HepG2 (cell line): ENCODE results near the gene YPEL3. TPM values are rescaled to one million over a fixed set of nuclear protein-coding genes. Genes with fewer than 3 reads are reported as not detected.

Source experiments
- AHR ChIP-seq: IDR thresholded peaks from 2 replicates; pipeline ENCODE4 v1.6.1; 2018; ENCODE audit warnings: missing genetic modification reagents, missing compliant biosample characterization
- ATF2 ChIP-seq: sonication (generic); formaldehyde crosslinking; IDR thresholded peaks from 2 replicates; pipeline ENCODE4 v1.4.0; 2020; ENCODE audit warnings: missing genetic modification reagents
- ATF7 ChIP-seq, 2 experiments: fragments of 450-650 bp in 1 of 2; sonication (generic) in 1 of 2; formaldehyde crosslinking in 1 of 2; IDR thresholded peaks; 2 replicates each; pipeline versions ENCODE4 v1.4.0 to v1.6.1; 2016 to 2020; ENCODE audit warnings: antibody characterized with exemption in 1 of 2, mild to moderate bottlenecking in 1 of 2, missing genetic modification reagents in 1 of 2
- DPF2 ChIP-seq: sonication (generic); formaldehyde crosslinking; IDR thresholded peaks from 2 replicates; pipeline ENCODE4 v1.4.0; 2020; ENCODE audit warnings: mild to moderate bottlenecking, low read depth, missing genetic modification reagents, borderline replicate concordance
- EP300 ChIP-seq, 3 experiments: sonication (generic) in 1 of 3; formaldehyde crosslinking in 1 of 3; IDR thresholded peaks; 2 replicates each; pipeline versions ENCODE4 v1.5.1 to v1.6.1; 2011 to 2020; ENCODE audit warnings: low read depth in 2 of 3, low read length in 2 of 3, borderline replicate concordance in 1 of 3, improper control_type of control experiment in 1 of 3, mild to moderate bottlenecking in 1 of 3, missing genetic modification reagents in 1 of 3, moderate library complexity in 1 of 3
- IKZF5 ChIP-seq: IDR thresholded peaks from 2 replicates; pipeline ENCODE4 v1.6.1; 2018; ENCODE audit warnings: missing genetic modification reagents, mild to moderate bottlenecking, missing compliant biosample characterization
- KLF11 ChIP-seq: IDR thresholded peaks from 2 replicates; pipeline ENCODE4 v1.6.1; 2016; ENCODE audit warnings: missing compliant biosample characterization
- MAZ ChIP-seq, 2 experiments: sonication (generic) in 1 of 2; formaldehyde crosslinking in 1 of 2; IDR thresholded peaks; 2 replicates each; pipeline versions ENCODE4 v1.5.0 to v1.6.1; 2012 to 2020; ENCODE audit warnings: low read depth in 2 of 2, mild to moderate bottlenecking in 2 of 2, borderline replicate concordance in 1 of 2, improper control_type of control experiment in 1 of 2, low read length in 1 of 2, missing genetic modification reagents in 1 of 2, moderate library complexity in 1 of 2
- RFXAP ChIP-seq: sonication (generic); formaldehyde crosslinking; IDR thresholded peaks from 2 replicates; pipeline ENCODE4 v1.4.0; 2020; ENCODE audit warnings: missing genetic modification reagents, borderline replicate concordance
- SRF ChIP-seq: IDR thresholded peaks from 2 replicates; pipeline ENCODE4 v1.6.1; 2011; ENCODE audit warnings: mild to moderate bottlenecking, low read depth, low read length, moderate library complexity
- SUZ12 ChIP-seq: fragments of 150-350 bp; IDR thresholded peaks from 2 replicates; pipeline ENCODE4 v1.6.1; 2014; ENCODE audit warnings: low read depth, low read length
- ZFP62 ChIP-seq: sonication (generic); formaldehyde crosslinking; IDR thresholded peaks from 2 replicates; pipeline ENCODE4 v1.4.0; 2020; ENCODE audit warnings: missing genetic modification reagents
- ZNF230 ChIP-seq: sonication (generic); formaldehyde crosslinking; IDR thresholded peaks from 2 replicates; pipeline ENCODE4 v1.4.0; 2020; ENCODE audit warnings: mild to moderate bottlenecking, missing genetic modification reagents
- ZNF232 ChIP-seq: sonication (generic); formaldehyde crosslinking; IDR thresholded peaks from 2 replicates; pipeline ENCODE4 v1.4.0; 2020; ENCODE audit warnings: missing genetic modification reagents, borderline replicate concordance
- ZNF557 ChIP-seq: sonication (generic); formaldehyde crosslinking; IDR thresholded peaks from 2 replicates; pipeline ENCODE4 v1.4.0; 2020; ENCODE audit warnings: missing genetic modification reagents
- ZNF646 ChIP-seq: sonication (generic); formaldehyde crosslinking; IDR thresholded peaks from 2 replicates; pipeline ENCODE4 v1.9.0; 2021; ENCODE audit warnings: mild to moderate bottlenecking, missing genetic modification reagents
- ZNF740 ChIP-seq: sonication (generic); formaldehyde crosslinking; IDR thresholded peaks from 2 replicates; pipeline ENCODE4 v1.4.0; 2020; ENCODE audit warnings: missing genetic modification reagents
- ZNF790 ChIP-seq: sonication (generic); formaldehyde crosslinking; IDR thresholded peaks from 2 replicates; pipeline ENCODE4 v1.8.0; 2022; ENCODE audit warnings: missing genetic modification reagents, mild to moderate bottlenecking, borderline replicate concordance
- ZSCAN22 ChIP-seq: sonication (generic); formaldehyde crosslinking; IDR thresholded peaks from 2 replicates; pipeline ENCODE4 v1.4.0; 2020; ENCODE audit warnings: mild to moderate bottlenecking, missing genetic modification reagents
- ZSCAN29 ChIP-seq: sonication (generic); formaldehyde crosslinking; conservative IDR thresholded peaks from 2 replicates; pipeline ENCODE4 v1.4.0; 2020; ENCODE audit warnings: mild to moderate bottlenecking, missing genetic modification reagents
- polyA plus RNA-seq, 8 experiments: library from polyadenylated mRNA; depleted of rRNA in 3 of 8; stranded (reverse) in 7 of 8; unstranded in 1 of 8; fragments of >200 nt; fragmentation: Illumina TruSeq in 4 of 8; extraction: Trizol in 4 of 8; gene quantifications; 2 replicates each; pipeline versions ENCODE4 v1.2.1 to v1.2.3, GENCODE V29; 2011 to 2016; ENCODE audit warnings: low read depth in 4 of 8, missing spikeins in 1 of 8, mixed read lengths in 1 of 8; ENCODE audit not compliant: insufficient read depth in 1 of 8
- total RNA-seq, 5 experiments: library from RNA; depleted of rRNA; stranded (reverse); fragments of >200 nt; fragmentation: Illumina TruSeq; extraction: Trizol; gene quantifications; 2 replicates each; pipeline ENCODE4 v1.2.3, GENCODE V29; 2016; ENCODE audit warnings: low read depth in 1 of 5

YPEL3 gene
- total and polyA plus RNA-seq, 2 of the 13 experiments (the other 11 are each of a cell fraction or from before 2014, with no cell fraction given) = 5.4 to 47.0 TPM

GRCh38 chr16:30063278-30063892, 32.6 kb downstream of the YPEL3 start (continued):
- TF ChIP-seq EP300 (IDR thresholded peaks at IDR 0.05; ENCODE audit: low read depth in 2 of 2, low read length in 2 of 2) = no peak
- TF ChIP-seq EP300 (CRISPR knock-in tag; IDR thresholded peaks at IDR 0.05; ENCODE audit: borderline replicate concordance) = no peak
- TF ChIP-seq ZSCAN29 (CRISPR knock-in tag) = no peak
- TF ChIP-seq ZNF646 (CRISPR knock-in tag) = no peak
- 0 out of 2 replicates have a peak, but pooled peaks have one; percentile 12 for TF ChIP-seq IKZF5 (CRISPR knock-in tag)
- TF ChIP-seq ZFP62 = no peak
- no peak for TF ChIP-seq SRF
- TF ChIP-seq AHR = no peak; the same call in 1 of the 2 replicates
- no peak for TF ChIP-seq DPF2 (CRISPR knock-in tag)
- TF ChIP-seq ZNF557 (CRISPR knock-in tag) = peak; percentile 39; the same call in 1 of the 2 replicates
- no peak for TF ChIP-seq ZNF740
- TF ChIP-seq ZNF790 = 0 out of 2 replicates have a peak, but pooled peaks have one; percentile 64
- no peak for TF ChIP-seq ZNF232 (CRISPR knock-in tag)
- TF ChIP-seq ZNF230 (CRISPR knock-in tag) = no peak
- TF ChIP-seq SUZ12 = no peak
- TF ChIP-seq ATF2 (CRISPR knock-in tag) = no peak; the same call in 1 of the 2 replicates
- peak; percentile 44; the same call in 1 of the 2 replicates for TF ChIP-seq RFXAP (CRISPR knock-in tag)
- TF ChIP-seq ZSCAN22 = no peak
- TF ChIP-seq MAZ (IDR thresholded peaks at IDR 0.05; ENCODE audit: borderline replicate concordance, low read depth, low read length) = no peak
- TF ChIP-seq MAZ (CRISPR knock-in tag; IDR thresholded peaks at IDR 0.05; ENCODE audit: low read depth) = no peak
- no peak for TF ChIP-seq ATF7 (IDR thresholded peaks at IDR 0.05)
- no peak for TF ChIP-seq ATF7 (CRISPR knock-in tag; IDR thresholded peaks at IDR 0.05)
- TF ChIP-seq KLF11 (CRISPR knock-in tag) = no peak
